Mononuclear cell (primary cell): Measurements from ENCODE around the gene MRPL10. TPM values are rescaled to one million over a fixed set of nuclear protein-coding genes. Genes with fewer than 3 reads are reported as not detected.

ENCODE experiments used
- H3K27me3 ChIP-seq: 2 replicates; pipeline ENCODE4 v1.6.0; 2011; ENCODE audit warnings: low read length, control low read depth; ENCODE audit not compliant: insufficient read depth
- H3K4me1 ChIP-seq: 2 replicates; pipeline ENCODE4 v1.5.1; 2011; ENCODE audit warnings: mild to moderate bottlenecking, low read length, control low read depth; ENCODE audit not compliant: insufficient read depth
- H3K4me3 ChIP-seq: 2 replicates; pipeline ENCODE4 v1.5.1; 2011; ENCODE audit warnings: mild to moderate bottlenecking, low read length, moderate library complexity
- H3K9me3 ChIP-seq: 2 replicates; pipeline ENCODE4 v1.5.1; 2011; ENCODE audit warnings: low read depth, mild to moderate bottlenecking, control low read depth, low read length
- total RNA-seq: library from RNA; depleted of rRNA; stranded (reverse); fragments of >200 nt; gene quantifications from one replicate; pipeline ENCODE4 v1.2.3, GENCODE V29; 2012

The MRPL10 gene
- total RNA-seq, 1 donor: 35.2 TPM

DNA sequence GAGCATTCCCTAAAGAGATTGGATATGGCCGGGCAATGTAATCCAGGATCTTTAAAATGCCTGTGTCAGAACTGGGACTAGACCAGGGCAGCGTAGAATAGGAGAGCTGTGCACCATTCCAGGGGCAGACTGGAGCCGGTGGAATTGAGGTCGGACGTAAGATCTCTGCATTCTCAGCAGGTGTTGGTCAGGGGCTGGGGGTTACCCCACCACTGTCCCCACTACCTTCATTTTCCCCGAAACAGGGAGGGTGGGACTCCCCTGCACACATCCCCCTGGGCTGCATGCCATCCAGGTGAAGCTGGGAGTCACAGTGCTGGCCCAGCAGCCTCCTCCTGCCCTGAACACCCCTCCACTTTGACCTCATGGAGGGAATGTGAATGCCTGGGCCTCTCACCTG, 27.6 kb downstream of the MRPL10 start:
- Histone ChIP-seq H3K27me3 (no peaks in the 10 kb centered on the region), H3K4me1 (no peaks in the 10 kb centered on the region), H3K4me3 (no peak overlapping the region), H3K9me3 (no peaks in the 10 kb centered on the region)

DNA sequence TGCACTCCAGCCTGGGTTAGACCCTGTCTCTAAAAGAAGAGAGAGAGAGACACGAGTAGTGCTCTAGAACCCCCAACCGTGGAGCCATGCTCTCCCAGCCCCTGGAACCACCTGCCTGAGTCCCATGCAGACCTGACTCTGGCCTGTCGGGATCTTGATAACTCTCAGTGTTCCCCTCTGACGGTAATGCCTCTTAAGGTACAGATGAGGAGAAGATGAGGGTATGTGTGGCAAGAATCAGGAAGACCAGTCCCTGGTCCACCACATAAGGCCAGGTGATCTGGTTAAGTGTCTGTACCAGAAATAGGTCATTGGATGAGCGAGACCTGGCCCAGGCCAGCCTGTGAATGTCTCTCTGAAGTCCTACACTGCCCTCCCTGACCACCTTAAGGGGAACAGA, 28.1 kb downstream of the MRPL10 start:
- no peaks in the 10 kb centered on the region for H3K27me3 ChIP-seq
- H3K9me3 ChIP-seq: no peaks in the 10 kb centered on the region
- no peaks in the 10 kb centered on the region for H3K4me1 ChIP-seq
- H3K4me3 ChIP-seq: no peak overlapping the region

DNA sequence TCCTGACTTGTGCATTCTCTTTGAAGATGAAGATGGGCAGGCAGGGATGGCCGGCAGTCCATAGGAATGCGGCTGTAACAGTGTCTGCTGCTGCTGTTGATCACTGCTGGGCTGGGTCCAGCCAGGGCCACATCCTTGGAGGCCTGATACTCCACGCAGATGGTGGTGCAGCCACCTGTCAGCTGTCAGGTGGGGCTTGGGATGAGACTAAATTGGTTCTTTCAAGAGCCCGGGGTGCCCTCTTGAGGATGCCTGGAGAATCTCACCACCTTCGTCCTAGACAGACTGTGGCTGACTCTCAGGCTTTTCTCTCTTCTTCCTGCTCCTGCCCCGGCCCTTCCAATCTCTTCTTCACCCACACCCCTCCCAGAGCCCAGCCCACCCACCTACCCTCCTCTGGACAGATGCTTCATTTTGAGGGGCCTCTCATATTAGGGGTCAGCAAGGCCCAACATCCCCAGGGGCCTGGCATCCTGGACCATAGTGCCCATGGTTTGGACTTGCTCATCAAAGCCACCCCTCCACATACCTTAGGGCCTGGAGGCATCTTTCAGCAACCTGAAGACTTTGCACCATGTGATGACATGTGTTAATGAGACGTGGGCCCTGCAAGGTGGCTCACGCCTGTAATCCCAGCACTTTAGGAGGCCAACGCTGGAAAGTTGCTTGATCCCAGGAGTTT, 28.9 kb downstream of the MRPL10 start:
- no peak overlapping the region for H3K4me3 ChIP-seq
- no peaks in the 10 kb centered on the region for H3K27me3 ChIP-seq
- H3K9me3 ChIP-seq: no peaks in the 10 kb centered on the region
- no peaks in the 10 kb centered on the region for H3K4me1 ChIP-seq

DNA sequence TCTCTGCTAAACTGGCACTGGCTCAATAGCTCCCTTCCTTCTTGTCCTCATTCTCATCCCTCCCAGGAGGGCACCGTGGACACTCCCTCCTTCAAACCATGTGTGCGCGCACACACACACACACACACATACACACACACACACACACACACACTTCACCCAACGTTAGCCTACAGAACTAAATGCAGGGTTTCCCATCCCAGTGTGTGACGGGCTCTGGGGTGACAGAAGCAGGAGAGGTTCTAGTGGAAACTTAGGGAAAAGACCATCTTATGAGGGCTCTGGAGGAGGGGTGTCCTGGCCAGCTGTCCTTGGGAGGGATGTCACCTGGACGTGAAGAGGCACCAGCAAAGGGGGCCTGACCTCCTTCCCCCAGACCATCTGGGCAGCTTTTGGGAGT, 29.4 kb downstream of the MRPL10 start:
- Histone ChIP-seq H3K9me3 (no peaks in the 10 kb centered on the region), H3K4me1 (no peaks in the 10 kb centered on the region), H3K27me3 (no peaks in the 10 kb centered on the region), H3K4me3 (no peak overlapping the region)

DNA sequence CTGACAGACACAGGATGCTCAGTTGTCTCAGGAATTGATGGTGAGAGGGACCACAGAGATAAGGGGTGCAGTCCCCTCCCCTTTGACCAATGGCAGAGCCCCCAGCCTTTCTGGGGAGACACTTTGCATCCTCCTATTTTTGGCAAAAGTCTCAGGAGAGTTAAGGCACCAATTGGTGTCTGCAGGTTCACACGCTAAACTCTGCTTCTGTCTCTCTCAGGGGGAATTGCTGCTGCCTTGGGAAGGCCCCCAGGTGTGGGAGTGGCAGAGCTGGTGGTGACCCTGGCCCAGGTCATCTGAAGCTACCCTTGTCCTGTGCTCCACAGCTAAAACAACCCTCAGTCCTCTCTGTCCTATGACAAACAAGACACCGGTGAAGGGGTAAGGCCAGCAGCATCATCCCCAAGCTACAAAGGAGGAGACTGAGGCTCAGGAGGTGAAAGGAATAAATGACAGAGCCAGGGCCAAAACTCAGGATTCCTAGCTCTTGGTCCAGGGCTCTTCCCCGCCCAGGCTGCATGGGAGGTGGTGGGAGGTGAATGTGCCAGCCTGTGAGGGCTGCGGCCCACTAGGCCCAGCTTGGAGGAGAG, 30.1 kb downstream of the MRPL10 start:
- Histone ChIP-seq H3K27me3 (no peaks in the 10 kb centered on the region), H3K4me1 (no peaks in the 10 kb centered on the region), H3K9me3 (no peaks in the 10 kb centered on the region), H3K4me3 (no peak overlapping the region)

DNA sequence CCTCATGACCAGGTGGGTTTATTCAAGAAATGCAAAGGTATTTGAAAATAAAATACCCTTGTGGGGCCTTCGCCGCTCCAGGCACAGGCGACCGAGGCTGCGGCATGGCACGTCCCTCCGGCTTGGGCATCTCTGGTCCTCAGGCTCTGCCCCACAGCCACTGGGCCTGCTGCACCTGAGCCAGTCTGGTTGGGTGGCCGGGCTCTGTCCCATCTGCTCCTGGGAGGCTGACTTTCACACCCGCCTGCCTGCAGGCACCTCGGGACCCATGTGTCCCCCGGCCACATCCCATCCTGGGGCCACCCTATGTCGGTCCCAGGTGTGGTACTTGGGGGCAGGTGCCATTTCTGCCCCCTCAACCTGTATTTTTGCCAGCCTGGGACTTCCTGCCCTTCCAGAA, 30.7 kb downstream of the MRPL10 start:
- Histone ChIP-seq H3K4me3 (no peak overlapping the region), H3K4me1 (no peaks in the 10 kb centered on the region), H3K9me3 (no peaks in the 10 kb centered on the region), H3K27me3 (no peaks in the 10 kb centered on the region)

DNA sequence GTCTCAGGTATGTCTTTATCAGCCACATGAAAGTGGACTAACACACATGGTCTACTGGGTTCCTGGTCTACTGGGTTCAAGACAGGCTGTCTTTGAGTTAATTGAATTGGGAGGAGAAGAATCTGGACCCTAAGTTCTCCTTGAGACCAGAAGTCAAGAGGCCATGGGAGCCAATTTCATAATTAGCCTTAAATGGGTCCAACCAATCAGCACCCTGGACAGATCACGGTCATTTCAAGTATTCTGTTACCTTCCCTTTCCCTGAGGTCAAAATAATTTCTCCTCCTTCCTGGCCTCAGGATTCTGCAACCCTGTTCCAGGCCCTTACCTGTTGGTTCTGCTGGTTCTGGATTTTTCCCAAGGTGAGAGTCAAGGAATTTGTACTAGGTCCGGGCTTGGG, 33.5 kb downstream of the MRPL10 start:
- no peaks in the 10 kb centered on the region for H3K4me1 ChIP-seq
- H3K27me3 ChIP-seq: peaks cover 17% of the 10 kb centered on the region
- H3K9me3 ChIP-seq: no peaks in the 10 kb centered on the region
- no peak overlapping the region for H3K4me3 ChIP-seq

DNA sequence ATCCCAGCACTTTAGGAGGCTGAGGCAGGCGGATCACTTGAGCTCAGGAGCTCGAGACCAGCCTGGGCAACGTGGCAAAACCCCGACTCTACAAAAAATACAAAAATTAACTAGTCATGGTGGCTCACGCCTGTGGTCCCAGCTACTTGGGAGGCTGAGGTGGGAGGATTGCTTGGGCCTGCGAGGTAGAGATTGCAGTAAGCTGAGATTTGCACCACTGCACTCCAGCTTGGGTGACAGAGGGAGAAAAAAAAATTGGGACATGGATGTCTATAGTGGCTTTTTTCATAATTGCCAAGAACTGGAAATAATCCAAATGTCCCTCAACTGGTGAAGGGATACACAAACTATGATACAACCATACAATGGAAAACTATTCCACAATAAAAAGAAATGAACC, 38.4 kb downstream of the MRPL10 start:
- H3K9me3 ChIP-seq: no peaks in the 10 kb centered on the region
- peaks cover 63% of the 10 kb centered on the region for H3K27me3 ChIP-seq
- no peak overlapping the region for H3K4me3 ChIP-seq
- H3K4me1 ChIP-seq: peaks cover 11% of the 10 kb centered on the region

DNA sequence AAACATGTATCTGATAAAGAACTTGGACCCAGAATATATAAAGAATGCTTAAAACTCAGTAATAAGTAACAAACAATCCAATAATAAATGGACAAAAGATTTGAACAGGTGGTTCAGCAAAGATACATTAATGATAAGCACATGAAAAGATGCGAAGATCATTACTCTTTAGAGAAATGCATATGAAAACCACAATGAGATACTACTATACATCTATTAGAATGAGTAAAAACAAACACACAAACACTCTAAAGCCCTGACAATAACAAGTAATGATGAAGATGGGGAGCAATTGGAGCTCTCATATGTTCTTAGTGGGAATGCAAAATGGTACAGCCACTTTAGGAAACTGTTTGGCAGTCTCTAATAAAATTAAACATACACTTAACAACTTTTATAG, 38.9 kb downstream of the MRPL10 start:
- H3K27me3 ChIP-seq: peaks cover 66% of the 10 kb centered on the region
- no peaks in the 10 kb centered on the region for H3K9me3 ChIP-seq
- H3K4me3 ChIP-seq: no peak overlapping the region

DNA sequence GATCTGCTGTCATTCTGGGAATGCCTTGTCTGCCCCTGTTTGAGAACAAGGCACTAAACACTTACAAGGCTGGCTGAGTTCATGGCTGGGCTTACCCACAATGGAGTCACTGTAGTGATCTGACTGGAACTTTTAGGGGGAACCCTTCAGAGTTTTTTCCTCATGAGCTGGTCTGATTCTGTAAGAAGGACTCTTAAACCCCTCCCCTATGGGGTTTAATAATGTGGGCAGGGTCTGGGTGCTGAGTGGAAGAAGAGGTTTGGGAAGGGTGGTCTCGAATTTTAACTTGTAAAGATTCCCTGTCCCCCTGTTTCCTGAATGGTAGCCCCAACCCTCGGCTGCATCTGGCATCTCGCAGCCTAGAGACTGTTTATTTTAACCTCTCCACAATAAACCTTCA, 40.3 kb downstream of the MRPL10 start:
- H3K4me3 ChIP-seq: no peak overlapping the region
- H3K27me3 ChIP-seq: peaks cover 66% of the 10 kb centered on the region
- H3K9me3 ChIP-seq: no peaks in the 10 kb centered on the region
- peaks cover 11% of the 10 kb centered on the region for H3K4me1 ChIP-seq

More for the DNA sequence above, 38.9 kb downstream of the MRPL10 start:
- peaks cover 11% of the 10 kb centered on the region for H3K4me1 ChIP-seq

DNA sequence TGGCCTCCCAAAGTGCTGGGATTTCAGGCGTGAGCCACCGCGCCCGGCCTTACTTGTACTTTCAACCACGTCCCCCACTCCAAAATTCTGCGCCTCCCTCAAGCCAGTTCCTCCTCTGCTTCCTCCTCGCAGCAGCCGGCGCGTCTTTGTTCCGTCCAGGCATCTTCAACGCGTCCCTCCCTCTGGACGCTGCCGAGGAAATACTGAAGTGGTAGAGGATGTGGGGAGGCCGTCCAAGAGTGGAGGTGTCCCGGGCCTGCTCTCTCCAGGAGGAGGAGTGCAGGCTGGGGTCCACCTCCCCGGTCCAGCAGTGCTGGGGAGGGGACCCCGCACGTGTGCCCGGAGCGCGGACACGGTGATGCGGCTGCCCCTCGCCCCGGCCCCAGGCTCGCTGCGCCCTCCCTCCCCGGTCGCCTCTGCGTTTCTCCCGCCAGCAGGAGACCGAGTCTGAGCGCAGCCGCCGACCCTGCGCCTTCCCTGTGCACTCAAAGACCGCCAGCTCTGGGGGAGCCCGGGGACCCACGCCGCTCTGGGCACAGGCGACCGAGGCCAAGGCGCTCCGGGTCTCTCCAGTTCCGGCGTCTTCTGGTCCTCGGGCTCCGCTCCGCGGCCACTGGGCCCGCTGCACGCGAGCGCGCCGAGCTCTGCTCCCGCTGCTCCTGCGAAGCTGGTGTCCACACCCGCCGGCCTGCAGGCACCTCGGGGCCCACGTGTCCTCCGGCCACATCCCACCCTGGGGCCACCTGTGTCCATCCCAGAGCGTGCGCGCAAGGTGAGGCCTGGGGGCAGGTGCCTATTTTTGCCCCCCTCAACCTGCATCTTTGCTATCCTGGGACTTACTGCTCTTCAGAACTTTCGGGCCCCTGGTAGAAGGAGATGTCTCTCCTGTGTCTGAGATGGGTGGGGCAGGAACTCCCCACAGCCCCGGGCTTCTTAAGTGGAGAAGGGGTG, 41.5 kb downstream of the MRPL10 start:
- Histone ChIP-seq H3K4me3 (no peak overlapping the region), H3K4me1 (peaks cover 11% of the 10 kb centered on the region), H3K27me3 (peaks cover 63% of the 10 kb centered on the region), H3K9me3 (no peaks in the 10 kb centered on the region)

DNA sequence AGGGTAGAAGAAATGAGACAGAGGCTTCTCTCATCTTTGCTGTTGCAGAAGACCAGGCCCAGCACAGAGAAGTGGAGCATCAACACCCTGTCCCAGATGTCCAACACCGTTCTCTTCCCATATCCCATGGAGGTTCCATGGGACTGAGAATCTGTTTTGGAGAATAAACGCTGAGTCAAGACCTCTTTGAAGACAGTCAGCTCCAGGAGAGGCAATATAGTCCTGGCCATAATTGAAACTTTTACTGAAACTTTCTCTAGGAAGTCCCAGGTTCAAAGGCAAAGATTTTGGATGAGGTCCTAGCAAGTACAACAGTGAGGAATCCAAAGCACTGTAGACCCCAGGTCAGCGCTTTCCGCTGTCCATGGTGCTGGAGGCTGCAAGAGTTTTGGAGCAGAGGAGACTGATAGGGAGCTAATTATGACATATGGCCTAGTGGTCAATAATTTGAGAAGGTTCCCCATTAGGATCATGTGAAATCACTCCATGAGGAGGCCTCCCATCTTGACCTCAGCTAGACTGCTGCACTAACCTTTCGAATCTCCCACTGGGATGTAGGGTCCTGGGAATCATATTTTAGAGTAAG, 45.7 kb downstream of the MRPL10 start:
- H3K27me3 ChIP-seq: peaks cover 35% of the 10 kb centered on the region
- H3K9me3 ChIP-seq: no peaks in the 10 kb centered on the region
- peaks cover 11% of the 10 kb centered on the region for H3K4me1 ChIP-seq
- H3K4me3 ChIP-seq: no peak overlapping the region

DNA sequence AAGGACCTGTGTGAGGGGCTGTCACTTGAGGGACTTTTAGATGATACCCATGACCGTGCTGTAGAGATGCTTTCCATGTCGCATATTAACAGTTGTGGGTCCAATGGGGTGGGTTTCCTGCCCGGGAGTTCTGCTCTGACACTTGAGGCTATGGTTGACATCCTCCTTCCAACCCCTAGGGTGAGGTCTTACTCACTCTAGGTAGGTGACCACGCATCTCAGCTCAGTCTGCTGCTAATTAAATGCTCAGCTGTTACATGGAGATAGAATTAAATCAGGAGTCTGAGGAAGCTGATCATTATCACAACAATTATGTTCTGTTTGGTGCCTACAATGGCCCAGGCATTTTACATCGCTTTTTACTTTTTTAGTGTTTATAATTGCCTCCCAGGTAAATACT, 49.9 kb downstream of the MRPL10 start:
- Histone ChIP-seq H3K4me1 (no peaks in the 10 kb centered on the region), H3K27me3 (peaks cover 17% of the 10 kb centered on the region), H3K4me3 (no peak overlapping the region)

DNA sequence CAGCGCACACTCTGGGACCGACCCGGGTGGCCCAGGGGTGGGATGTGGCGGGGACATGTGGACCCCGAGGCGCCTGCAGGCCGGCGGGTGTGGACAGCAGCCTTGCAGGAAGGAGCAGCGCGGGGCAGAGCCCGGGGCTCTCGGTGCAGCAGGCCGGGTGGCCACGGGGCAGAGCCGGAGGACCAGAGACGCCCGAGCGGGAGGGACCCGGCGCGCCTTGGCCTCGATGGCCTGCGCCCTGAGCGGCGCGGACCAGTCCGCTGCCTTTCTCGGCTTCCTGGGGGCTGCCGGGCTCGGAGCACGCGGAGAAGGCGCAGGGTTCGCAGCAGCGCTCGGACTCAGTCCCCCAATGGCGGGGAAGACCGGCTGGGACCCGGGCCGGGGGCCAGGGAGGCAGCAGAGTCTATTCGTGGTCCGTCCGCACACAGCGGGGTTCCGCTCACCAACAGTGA, 53.1 kb downstream of the MRPL10 start:
- no peaks in the 10 kb centered on the region for H3K9me3 ChIP-seq
- no peak overlapping the region for H3K4me3 ChIP-seq
- peaks cover 12% of the 10 kb centered on the region for H3K27me3 ChIP-seq
- H3K4me1 ChIP-seq: no peaks in the 10 kb centered on the region

More for the DNA sequence above, 49.9 kb downstream of the MRPL10 start:
- no peaks in the 10 kb centered on the region for H3K9me3 ChIP-seq
